T-helper 2 cell treated with Interferon-gamma antibody and Interleukin-4, amounts not matched to agents 5 μg/mL and 100 μg/mL, for 36 hours (primary cell): ENCODE measurements around the gene SPSB4.

Experiments used
- DNase-seq: peaks from one replicate; pipeline ENCODE4 v3.0.0; 2021; ENCODE audit warnings: low spot score
- H3K27ac Mint-ChIP-seq: one replicate; pipeline ENCODE4 v1.8.0; 2021; ENCODE audit warnings: mild to moderate bottlenecking, mixed read lengths
- H3K27me3 Mint-ChIP-seq: one replicate; pipeline ENCODE4 v1.8.0; 2021; ENCODE audit warnings: low read depth, mixed read lengths
- H3K36me3 Mint-ChIP-seq: one replicate; pipeline ENCODE4 v1.8.0; 2021; ENCODE audit warnings: low read depth, mixed read lengths
- H3K4me1 Mint-ChIP-seq: one replicate; pipeline ENCODE4 v1.8.0; 2021; ENCODE audit warnings: low read depth, mixed read lengths
- H3K4me3 Mint-ChIP-seq: one replicate; pipeline ENCODE4 v1.8.0; 2022; ENCODE audit warnings: mild to moderate bottlenecking, moderate library complexity, mixed read lengths
- H3K9me3 Mint-ChIP-seq: one replicate; pipeline ENCODE4 v1.8.0; 2021; ENCODE audit warnings: mixed read lengths

Gene SPSB4

DNA sequence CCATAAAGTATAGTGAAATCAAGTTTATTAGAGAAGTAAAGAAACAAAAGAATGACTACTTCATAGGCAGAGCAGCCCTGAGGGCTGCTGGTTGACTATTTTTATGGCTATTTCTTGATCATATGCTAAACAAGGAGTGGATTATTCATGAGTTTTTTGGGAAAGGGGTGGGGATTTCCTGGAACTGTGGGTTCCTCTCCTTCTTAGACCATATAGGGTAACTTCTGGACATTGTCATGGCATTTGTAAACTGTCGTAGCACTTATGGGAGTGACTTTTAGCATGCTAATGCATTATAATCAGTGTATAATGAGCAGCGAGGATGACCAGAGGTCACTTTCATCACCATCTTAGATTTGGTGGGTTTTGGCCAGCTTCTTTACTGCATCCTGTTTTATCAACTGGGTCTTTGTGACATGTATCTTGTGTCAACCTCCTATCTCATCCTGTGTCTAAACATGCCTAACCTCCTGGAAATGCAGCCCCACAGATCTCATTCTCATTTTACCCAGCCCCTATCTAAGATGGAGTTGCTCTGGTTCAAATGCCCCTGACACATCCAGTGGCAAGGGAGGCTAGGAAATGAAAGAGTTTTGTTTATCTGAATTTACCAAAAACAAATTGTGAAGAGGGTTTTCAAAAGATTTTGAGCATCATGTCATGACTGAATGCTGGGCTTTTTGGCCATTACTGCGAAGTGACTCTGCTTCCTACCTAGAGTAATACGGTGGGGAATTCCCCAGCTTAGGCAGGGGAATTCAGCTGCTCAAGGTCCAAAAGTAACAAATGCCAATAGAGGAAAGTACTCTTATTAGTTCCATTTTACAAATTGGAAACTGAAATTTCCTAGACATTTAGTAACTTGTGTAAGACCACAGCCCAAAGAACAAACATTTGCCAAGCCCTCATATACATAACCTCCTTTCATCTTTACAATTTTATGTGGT lies 6.2 kb upstream of the SPSB4 start:
- H3K9me3 Mint-ChIP-seq = no peaks in the 10 kb centered on the region
- H3K27ac Mint-ChIP-seq = no peak overlapping the region
- no peak for DNase-seq
- no peaks in the 10 kb centered on the region for H3K4me1 Mint-ChIP-seq
- no peaks in the 10 kb centered on the region for H3K36me3 Mint-ChIP-seq
- H3K4me3 Mint-ChIP-seq = no peak overlapping the region
- H3K27me3 Mint-ChIP-seq = peaks cover 30% of the 10 kb centered on the region

DNA sequence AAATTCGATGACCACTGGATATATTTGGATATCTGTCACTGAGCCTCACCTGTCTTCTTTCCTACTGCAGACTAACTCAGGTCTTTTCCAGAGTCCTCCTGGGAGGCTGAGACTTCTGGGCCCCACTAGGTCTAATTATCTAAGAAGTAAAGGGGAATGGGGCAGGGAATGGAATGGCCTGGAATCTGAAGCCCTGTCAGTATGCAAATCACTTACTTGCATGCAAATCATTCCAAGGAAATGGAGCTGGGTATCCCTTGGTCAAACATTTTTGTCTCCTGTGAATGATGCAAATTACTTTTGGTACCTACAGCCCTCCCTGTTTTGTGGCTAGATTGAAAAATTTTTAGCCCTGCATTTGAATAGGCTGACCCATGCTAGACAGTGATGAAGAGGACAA lies 5.3 kb upstream of the SPSB4 start:
- no peaks in the 10 kb centered on the region for H3K9me3 Mint-ChIP-seq
- H3K27ac Mint-ChIP-seq = no peak overlapping the region
- no peaks in the 10 kb centered on the region for H3K36me3 Mint-ChIP-seq
- H3K27me3 Mint-ChIP-seq = peaks cover 39% of the 10 kb centered on the region
- peaks cover 3% of the 10 kb centered on the region for H3K4me1 Mint-ChIP-seq
- no peak for DNase-seq
- no peak overlapping the region for H3K4me3 Mint-ChIP-seq

DNA sequence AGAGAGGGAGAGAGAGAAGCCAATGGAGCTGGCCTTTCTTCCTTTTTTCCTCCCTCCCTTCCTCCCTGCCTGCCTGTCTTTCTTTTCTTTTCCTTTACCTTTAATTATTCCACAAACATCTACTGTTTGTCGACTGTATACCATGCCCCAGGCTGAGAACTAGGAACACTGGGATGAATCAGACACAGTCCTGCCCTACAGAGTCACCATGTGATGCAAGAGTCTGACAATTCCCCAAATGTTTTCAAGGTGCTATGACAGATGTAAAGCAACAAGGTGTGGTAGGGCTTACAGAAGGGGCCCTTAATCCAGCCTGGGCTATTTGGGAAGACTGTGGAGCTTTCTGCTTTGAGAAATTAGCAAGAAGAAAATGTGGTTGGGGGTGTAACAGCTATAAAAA lies 4.0 kb upstream of the SPSB4 start:
- H3K4me1 Mint-ChIP-seq = peaks cover 3% of the 10 kb centered on the region
- H3K27me3 Mint-ChIP-seq = peaks cover 43% of the 10 kb centered on the region
- no peak overlapping the region for H3K27ac Mint-ChIP-seq
- H3K36me3 Mint-ChIP-seq = no peaks in the 10 kb centered on the region
- H3K4me3 Mint-ChIP-seq = no peak overlapping the region
- H3K9me3 Mint-ChIP-seq = no peaks in the 10 kb centered on the region
- DNase-seq = no peak

DNA sequence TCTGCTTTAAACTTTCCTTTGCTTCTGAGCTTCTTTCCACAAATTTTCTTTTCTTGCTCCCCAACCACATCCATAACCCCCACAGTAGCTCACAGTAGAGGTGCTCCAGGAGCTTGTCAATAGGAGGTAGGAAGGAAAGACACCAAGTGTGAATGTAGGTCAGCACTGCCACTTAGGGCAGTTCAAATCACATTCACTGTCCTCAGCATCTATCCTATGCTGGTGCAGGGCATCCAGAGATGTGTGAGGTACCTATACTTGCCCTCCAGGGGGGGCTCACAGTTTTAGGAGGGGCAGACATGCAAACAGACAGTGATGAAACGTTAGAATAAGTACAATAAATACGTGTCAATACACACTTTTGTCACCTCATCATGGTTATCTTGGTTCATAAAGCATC lies 1.5 kb upstream of the SPSB4 start:
- Mint-ChIP-seq H3K27ac (no peak overlapping the region), H3K4me3 (no peak overlapping the region), H3K27me3 (peaks cover 61% of the 10 kb centered on the region), H3K36me3 (no peaks in the 10 kb centered on the region), H3K9me3 (no peaks in the 10 kb centered on the region), H3K4me1 (peaks cover 3% of the 10 kb centered on the region)
- no peak for DNase-seq

DNA sequence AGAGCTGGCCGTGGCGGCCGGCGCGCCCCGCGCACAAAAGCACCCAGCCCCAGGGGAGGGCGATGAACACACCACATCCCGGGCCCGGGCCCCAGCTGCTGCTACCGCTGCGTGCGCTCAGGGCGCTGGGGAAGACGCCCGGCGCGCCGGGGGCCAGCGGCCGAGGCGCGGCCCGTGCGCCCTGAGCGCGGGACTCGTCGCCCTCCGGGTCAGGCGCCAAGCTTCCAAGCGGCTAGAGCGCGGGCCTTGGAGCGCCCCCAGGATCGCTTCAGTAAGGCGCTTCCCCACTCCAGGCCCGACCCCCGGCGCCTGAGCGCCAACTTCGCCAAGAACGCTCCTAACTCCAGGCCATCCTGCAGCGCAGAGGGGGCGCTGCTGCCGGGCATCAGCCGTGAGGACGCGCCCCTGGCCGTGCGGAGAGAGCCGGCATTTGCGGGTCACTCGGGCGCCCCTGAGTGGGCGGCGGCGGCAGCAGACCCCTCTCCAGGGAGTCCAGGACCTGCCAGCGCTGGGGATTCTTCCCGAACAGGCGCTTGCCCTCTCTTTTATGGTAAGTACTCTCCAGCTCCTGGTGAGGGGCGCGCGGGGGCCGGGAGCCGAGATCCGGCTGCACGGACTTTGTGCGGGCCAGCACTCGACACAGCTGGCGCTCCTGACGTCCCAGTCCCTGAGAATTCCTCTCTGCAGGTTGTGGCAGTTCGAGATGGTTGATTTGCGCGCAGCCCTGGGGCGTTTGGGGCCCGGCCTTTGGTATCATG lies 475 bp downstream of the SPSB4 start:
- Mint-ChIP-seq H3K4me1 (peaks cover 3% of the 10 kb centered on the region), H3K9me3 (no peaks in the 10 kb centered on the region), H3K4me3 (peak overlapping the region; percentile 67), H3K27me3 (peaks cover 73% of the 10 kb centered on the region), H3K36me3 (no peaks in the 10 kb centered on the region), H3K27ac (no peak overlapping the region)
- no peak for DNase-seq

DNA sequence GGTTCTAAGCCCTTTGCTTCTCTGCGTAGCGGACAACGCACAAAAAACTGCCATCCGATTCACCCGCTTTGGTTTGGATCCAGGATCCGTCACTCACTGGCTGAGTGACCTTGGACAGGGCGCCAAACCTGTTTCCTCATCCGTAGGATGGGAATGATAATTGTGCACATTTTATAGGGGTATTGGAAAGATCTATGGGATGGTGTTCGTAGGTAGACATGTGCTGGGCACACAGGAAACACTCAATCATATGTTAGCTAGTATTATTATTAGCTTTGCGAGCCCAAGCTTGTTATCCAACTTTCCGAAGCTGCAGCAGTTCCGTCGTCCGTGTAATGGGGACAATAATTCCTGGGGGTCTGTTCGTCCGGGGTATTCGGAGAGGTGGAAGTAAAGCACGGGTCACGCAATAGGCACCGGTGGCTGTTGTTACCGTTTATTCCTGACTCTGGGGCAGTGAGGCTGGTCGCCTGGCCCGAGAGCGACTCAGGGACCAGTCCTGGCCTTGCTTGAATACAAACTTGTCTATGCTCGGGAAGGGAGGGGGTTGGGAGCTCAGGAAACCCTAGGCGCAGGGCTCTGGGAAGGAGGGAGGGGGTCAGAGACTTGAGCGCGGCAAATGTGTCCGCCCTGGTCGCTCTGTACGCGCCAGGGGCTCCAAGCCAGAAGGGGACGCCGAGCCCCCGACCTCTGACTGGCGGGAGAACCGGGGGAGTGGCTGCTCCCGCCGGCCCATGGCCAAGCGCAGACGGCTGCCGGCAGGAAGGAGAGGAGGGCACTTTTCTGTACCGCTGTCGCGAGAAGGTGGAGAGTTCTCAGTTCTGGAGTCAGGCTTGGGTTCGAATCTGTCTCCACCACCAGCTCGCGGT lies 1.3 kb downstream of the SPSB4 start:
- DNase-seq = no peak
- H3K27me3 Mint-ChIP-seq = peaks cover 65% of the 10 kb centered on the region
- H3K36me3 Mint-ChIP-seq = no peaks in the 10 kb centered on the region
- no peaks in the 10 kb centered on the region for H3K9me3 Mint-ChIP-seq
- H3K4me3 Mint-ChIP-seq = peak overlapping the region; percentile 67
- H3K4me1 Mint-ChIP-seq = peaks cover 3% of the 10 kb centered on the region
- H3K27ac Mint-ChIP-seq = no peak overlapping the region

DNA sequence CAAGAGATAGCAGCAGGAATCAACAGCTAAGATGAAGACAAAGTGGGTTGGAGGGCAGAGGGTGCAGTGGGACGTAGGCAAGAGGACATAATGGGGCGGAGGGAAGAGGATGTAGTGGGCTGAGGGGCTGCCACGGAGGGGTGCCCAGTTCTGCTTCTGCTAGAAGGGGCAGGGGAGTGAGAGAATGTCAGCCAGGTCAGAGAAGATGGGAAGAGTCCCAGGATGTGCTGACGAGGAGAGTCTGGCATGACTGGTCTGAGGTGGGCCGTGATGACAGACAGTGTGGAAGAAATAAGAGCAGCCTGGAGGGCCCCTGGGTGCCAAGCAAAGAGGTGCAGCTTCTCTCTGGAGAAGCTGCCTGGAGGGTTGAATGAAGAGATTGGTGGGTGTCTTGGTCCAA lies 4.0 kb downstream of the SPSB4 start:
- H3K27me3 Mint-ChIP-seq = peaks cover 43% of the 10 kb centered on the region
- H3K4me1 Mint-ChIP-seq = peaks cover 3% of the 10 kb centered on the region
- no peaks in the 10 kb centered on the region for H3K9me3 Mint-ChIP-seq
- no peak overlapping the region for H3K4me3 Mint-ChIP-seq
- no peaks in the 10 kb centered on the region for H3K36me3 Mint-ChIP-seq
- no peak for DNase-seq
- H3K27ac Mint-ChIP-seq = no peak overlapping the region

DNA sequence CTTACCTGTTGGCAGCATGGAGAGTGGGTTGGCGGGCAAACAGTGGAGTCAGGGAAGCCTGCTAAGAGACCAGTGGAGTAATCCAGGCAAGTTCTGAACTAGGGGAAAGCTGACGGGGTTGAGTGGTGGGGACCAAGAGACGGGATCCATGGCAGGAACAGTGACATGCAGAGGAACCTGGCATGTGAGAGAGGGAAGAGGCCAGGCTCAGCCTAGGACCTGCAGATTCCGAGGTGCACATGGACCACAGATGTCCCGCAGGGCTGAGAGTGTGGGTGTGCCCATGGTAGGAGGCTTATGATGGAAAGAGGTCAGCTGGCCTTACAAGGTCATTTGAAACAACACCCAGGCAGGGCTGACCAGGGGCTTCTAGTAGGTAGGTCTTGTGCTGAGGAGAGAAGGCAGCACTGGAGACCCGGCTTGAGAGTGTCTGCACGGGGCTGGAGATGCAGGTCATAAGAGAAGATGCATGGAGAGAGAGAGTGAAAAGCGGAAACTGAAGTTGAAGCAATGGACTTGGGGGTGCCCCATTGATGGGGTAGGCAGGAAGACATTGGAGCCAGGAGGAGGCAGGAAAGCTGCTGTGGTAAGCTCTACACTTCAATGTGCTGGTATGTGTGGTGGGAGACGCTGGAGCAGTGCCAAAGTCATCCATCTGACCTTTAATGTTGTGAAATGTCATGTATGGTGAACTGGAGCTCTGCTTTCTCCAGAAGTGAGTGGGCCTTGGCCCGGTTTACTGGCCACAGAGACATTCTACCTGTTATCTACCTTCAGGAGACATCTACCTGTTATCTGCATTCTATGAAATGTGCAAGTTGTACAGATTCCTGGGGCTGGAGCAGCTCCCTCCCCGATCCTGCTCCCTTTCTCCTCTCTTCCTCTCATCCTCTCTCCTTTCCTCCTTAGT lies 4.6 kb downstream of the SPSB4 start:
- Mint-ChIP-seq H3K36me3 (no peaks in the 10 kb centered on the region), H3K27ac (no peak overlapping the region), H3K4me1 (no peaks in the 10 kb centered on the region), H3K27me3 (peaks cover 36% of the 10 kb centered on the region), H3K9me3 (no peaks in the 10 kb centered on the region), H3K4me3 (no peak overlapping the region)
- DNase-seq = no peak

DNA sequence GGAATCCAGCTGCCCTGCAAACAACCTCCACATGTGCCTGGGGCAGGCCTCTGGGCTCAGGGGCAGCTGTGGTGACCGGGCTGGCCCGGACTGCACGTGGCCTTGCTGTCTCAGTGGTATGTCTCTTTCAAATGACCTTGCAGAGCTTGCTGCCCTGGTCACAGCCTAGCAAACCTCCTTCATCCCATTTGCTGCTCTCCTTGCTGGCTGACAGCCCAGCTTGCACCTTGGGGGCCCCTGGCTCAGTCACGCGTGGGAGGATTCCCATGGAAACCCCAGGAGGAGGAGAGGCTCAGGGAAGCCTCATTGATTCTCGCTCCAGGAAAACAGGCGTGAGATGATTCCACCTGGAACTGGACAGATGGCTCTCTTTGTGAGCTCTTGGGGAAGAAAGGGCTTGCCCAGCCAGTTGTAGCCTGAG lies 5.6 kb downstream of the SPSB4 start:
- Mint-ChIP-seq H3K4me1 (no peaks in the 10 kb centered on the region), H3K27me3 (peaks cover 35% of the 10 kb centered on the region)

DNA sequence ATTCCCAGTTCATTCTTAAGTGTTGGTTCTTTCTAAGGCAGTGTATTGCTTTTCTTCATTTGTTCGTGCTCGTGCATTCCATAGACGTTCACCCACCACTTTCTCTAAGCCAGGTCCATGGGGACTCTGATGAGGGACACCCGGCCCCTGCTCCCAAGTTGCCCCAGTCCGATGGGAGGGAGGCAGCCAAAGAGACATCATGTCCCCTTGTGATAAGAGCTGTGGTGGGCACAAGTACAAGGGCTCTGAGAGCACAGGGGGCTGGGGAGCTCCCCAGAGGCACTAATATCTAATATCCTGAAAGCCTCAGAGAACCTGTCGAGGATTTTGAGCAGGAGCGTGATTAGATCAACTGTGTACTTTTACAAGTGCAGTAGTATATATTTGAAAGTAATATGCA lies 6.3 kb downstream of the SPSB4 start:
- no peak overlapping the region for H3K4me3 Mint-ChIP-seq
- no peak for DNase-seq
- H3K4me1 Mint-ChIP-seq = no peaks in the 10 kb centered on the region
- H3K9me3 Mint-ChIP-seq = no peaks in the 10 kb centered on the region
- H3K27ac Mint-ChIP-seq = no peak overlapping the region
- H3K27me3 Mint-ChIP-seq = peaks cover 30% of the 10 kb centered on the region
- no peaks in the 10 kb centered on the region for H3K36me3 Mint-ChIP-seq

More for the DNA sequence above, 5.6 kb downstream of the SPSB4 start:
- H3K9me3 Mint-ChIP-seq = no peaks in the 10 kb centered on the region
- H3K27ac Mint-ChIP-seq = no peak overlapping the region
- H3K4me3 Mint-ChIP-seq = no peak overlapping the region
- H3K36me3 Mint-ChIP-seq = no peaks in the 10 kb centered on the region
- DNase-seq = no peak

DNA sequence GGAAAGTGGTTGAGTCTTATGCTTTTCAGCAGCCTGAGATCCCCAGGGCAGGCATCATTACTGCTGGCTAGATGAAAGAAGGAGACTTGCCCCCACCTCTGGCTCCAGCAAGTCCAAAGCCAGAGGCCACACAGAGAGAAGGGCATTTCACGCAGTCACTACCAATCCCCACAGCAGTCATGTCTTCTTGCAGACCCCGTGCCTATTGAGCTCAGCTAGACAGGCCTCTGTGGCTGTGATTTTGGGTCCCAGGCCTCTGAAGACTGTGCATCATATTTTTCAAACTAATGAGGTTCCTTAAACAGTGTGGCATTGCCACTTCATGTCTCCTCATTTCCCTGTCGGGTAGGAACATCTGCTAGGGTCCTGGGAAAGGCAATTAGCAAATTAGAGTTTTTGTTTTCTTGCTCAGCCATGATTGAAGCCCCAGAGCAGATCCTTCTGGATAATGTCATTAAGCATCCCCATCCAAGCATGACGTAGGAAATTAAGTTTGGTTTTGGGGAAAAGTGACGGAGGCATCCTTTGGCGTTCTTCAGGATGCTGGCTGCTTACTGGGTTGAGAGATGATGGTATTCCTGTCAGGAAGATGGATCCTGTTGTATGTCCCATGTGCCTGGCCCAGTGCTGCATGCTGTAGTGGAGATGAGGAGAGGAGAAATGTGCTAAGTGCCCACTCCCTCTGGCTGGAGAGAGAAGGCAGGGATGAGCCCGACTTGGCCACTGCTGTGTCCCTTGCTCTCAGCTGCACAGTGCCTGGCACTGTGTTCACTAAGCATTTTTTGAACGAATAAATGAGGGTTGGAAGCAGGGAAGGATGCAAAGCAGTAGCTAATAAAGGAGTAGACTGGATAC lies 7.0 kb downstream of the SPSB4 start:
- no peak overlapping the region for H3K4me3 Mint-ChIP-seq
- peaks cover 30% of the 10 kb centered on the region for H3K27me3 Mint-ChIP-seq
- no peaks in the 10 kb centered on the region for H3K9me3 Mint-ChIP-seq
- no peaks in the 10 kb centered on the region for H3K36me3 Mint-ChIP-seq
- no peak overlapping the region for H3K27ac Mint-ChIP-seq
- H3K4me1 Mint-ChIP-seq = no peaks in the 10 kb centered on the region
- DNase-seq = no peak

DNA sequence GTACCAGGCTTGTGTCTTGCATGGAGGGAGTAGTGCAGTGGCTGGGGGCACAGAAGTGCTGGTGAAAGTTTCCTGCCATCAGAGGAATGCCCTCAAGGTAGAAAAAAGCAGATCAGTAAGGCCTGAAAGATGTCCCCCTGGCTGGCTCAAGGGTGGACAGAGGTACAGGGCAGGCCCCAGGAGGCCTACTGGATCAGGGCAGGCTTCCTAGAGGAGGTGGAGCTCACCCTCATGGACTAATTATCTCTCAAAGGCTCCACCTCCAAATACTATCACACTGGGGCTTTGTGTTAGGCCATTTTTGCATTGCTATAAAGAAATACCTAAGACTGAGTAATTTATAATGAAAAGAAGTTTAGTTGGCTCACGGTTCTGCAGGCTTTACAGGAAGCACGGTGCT lies 7.8 kb downstream of the SPSB4 start:
- Mint-ChIP-seq H3K4me1 (peaks cover 5% of the 10 kb centered on the region), H3K27me3 (peaks cover 26% of the 10 kb centered on the region), H3K9me3 (no peaks in the 10 kb centered on the region), H3K4me3 (no peak overlapping the region), H3K27ac (no peak overlapping the region), H3K36me3 (no peaks in the 10 kb centered on the region)
- no peak for DNase-seq
